HG02840 (cell line): Measurements from ENCODE around the gene GRIK3.

ENCODE experiments used
- ATAC-seq: cut with Tn5 transposase; IDR thresholded peaks from one replicate; pipeline ENCODE4 v1.9.1; 2021; ENCODE audit warnings: mild to moderate bottlenecking, moderate library complexity, moderate number of reproducible peaks; ENCODE audit not compliant: unreplicated experiment, low FRiP score

The GRIK3 gene

DNA sequence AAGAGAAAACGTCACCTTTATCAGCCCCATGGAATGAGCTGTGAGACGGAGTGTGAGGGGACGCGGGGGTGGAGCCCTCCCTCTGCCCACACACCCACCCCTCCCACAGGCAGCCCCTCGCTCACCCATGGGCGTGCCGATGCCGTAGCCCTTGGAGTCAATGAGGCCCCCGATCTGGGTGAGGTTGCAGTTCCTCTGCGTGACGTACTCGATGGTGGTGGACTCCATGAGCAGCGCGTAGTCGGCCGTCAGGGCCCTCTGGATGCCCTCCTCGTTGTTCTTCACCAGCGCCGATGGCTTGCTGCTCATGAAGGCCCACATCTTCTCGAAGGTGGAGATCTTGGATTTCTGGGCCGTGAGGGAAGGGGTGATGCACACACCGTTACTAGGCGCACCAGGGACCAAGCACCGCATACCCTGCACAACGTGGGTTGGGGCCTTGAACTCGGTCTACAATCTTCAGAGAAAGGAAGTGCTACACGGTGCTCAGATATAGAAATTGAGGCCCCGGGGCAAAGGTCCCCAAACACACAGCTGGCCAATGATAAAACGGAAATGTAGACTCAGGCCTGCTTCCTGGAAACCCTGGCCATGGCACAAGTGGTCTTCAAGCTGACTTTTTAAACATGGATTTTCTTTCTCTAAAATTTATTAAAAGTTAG is 228.2 kb downstream of the GRIK3 start:
- no peak for ATAC-seq

GRCh38 chr1:36804669-36805314 is 229.5 kb downstream of the GRIK3 start:
- no peak for ATAC-seq

DNA sequence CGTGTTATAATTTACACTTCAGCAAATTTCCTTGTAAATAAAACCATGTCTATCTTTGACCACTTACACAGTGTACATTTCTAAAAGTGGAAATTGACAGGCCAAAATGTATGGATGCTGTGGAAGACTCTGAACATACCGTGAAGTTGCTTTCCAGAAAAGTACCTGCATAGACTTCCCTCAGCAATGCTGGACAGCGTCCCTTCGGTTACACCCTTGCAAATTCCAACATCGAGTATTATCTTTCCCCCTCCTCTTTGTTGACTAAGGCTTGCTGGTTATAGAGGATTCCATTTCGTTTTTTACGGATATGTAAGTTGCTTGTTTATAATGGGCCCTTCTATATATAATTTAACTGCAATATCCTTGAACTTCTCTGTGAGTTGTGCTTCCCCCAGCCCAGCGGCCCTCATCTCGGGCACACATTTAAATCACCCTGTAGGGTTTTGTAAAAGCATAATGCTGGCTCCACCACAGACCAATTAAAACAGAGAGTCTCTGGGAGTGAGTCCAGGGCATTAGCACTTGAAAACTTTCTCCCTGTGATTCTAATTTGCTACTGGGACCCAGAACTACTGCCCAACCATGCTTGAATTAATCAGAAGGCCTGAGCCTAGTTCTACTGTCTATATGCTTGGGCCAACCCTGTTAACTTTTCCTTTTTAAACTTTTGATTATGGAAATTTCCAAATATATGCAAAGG is 230.3 kb downstream of the GRIK3 start:
- ATAC-seq = no peak

GRCh38 chr1:36802018-36802417 is 232.3 kb downstream of the GRIK3 start:
- no peak for ATAC-seq

- no peak for ATAC-seq
These were observed 236.6 kb downstream of the GRIK3 start for GRCh38 chr1:36797761-36798160.

- no peak for ATAC-seq
These were observed 237.6 kb downstream of the GRIK3 start for GRCh38 chr1:36796733-36797132.

DNA sequence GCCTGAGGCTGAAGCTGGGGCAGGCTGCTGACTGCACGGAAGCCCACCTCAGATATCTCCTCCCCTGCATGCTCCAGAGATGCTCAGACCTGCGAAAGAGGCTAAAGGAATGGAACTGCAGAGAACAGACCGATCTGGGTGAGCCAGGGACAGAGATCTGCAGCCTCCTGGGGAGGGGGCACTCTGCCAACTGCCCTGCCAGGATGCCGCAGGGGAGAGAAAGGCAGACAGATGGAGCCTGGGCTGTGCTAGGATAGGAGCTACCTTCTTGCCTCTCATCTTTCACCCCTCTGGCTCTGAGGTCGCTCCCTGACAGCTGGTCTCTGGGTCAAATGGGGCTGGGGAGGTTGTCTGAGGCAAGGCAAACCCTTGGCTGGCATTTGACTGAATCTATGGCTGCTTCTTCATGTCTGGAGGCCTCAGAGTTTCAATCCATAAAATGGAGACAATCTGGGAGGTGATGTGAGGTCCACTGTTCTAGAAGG is 238.2 kb downstream of the GRIK3 start:
- ATAC-seq = no peak

DNA sequence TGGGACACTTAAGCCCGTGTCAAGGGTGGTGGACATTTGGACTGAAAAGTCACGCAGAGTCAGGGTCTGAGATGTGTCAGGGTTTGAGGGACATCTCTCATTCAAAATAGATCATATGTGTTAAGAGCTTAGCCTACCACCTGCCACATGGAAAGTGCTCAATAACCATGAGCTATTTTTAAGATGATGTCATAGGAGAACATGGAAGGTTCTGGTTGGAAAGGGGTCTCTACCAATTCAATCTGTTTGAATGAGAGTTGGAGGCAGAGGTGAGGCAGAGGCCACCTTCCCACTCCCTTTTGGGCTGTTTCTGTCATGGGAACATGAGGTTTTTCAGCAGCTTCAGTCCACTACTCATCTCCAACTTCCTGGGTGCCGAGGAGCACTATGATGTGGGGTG is 239.9 kb downstream of the GRIK3 start:
- ATAC-seq = no peak

DNA sequence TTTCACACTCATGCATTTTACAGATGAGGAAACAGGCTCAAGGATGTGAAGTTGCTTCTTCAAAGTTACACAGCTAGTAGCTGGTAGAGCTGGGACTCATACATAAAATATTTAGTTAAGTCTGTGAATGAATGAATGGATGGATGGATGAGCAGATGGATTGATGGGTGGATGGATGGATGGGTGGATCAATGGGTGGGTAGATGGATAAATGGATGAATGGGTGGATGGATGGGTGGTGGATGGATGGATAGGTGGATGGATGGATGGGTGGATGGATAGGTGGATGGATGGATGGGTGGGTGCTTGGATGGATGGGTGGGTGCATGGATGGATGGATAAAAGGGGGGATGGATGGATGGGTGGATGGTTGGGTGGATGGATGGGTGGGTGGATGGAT is 240.9 kb downstream of the GRIK3 start:
- no peak for ATAC-seq

GRCh38 chr1:36792292-36792691 is 242.0 kb downstream of the GRIK3 start:
- no peak for ATAC-seq

GRCh38 chr1:36790191-36790590 is 244.1 kb downstream of the GRIK3 start:
- no peak for ATAC-seq

DNA sequence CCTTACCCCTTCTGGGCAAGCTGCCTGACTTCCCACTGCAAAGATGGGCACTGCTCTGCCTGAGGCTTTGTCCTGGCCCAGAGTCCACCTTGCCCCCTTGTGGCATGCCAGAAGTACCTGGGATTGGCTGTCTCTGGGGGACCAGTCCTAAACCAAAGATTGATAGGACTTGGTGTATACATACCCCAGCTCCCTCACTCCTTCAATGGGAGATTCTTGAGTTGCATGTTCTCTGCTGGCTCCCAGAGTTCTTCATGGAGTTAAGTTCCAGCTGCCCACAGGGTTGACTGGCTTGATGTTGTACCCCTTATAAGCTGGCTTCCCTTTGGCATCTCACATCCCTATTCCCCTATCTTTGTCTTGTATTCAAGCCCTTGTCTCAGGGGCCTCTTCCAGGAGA is 244.8 kb downstream of the GRIK3 start:
- ATAC-seq = no peak

DNA sequence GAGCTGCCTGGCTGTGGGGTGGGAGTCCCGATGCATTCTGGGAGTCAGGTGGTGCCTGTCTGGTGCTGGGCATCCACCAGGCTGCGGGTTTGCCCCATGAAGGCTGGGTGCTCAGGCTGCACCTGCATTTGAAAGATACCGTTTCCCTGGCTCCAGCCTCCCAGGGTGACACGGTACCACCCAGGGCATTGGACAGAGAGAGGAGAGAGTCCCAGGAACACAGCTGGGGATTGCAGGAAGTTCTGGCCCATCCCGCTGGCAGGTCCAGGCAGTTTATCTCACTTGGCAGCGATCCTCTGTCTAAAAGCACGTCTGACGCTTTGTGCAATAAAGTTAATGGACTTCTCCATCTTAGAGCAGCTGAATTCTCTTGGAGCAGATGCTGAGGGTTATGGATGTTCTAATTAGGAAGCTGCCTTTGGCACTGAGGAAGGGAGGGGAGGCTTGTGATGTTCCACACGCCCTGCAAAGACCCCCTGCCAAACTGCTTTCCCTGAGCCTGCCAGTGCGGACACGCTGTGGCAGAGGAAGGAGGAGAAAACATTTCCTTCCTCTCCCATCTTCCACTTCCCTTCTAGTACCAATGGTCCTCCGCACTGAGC is 246.9 kb downstream of the GRIK3 start:
- ATAC-seq = no peak

DNA sequence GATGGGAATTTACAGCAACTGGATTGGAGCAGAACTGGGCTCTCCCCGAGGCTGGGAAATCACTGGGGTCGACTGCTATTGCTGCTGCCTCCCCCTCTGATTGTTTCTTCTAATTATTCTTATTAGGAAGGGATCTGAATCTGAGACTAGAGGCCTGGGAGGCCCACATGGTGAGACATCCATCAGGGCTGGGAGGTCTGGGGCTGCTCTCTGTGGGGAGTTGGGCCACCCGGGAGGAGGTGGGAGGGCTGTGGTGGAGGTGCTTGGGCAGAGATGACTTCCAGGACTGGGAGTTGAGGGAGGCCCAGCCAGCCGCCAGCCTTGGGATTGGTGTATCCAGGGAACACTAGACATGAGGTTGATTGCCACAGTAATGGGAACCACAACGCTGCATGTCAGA is 247.9 kb downstream of the GRIK3 start:
- no peak for ATAC-seq

GRCh38 chr1:36784147-36784859 is 250.0 kb downstream of the GRIK3 start:
- ATAC-seq = no peak

DNA sequence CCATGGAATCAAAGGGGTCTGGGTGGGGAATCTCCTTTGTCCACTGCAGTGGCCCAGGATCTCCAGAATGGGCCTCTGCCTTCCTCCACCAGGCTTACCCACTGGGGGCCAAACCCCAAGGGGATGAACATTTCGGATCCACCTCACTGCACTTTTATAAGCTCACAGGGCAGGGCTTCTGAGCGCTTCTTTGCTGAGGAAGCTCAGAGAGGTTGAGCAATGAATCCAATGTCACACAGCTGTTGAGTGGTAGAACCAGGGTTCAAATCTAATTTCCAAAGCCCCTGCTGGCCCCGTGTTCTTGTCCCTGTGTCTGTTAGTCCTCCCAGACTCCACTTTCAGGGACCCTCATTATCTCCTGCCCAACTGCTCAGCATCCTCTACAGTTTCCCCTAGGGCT is 250.8 kb downstream of the GRIK3 start:
- ATAC-seq = no peak

GRCh38 chr1:36782785-36783184 is 251.5 kb downstream of the GRIK3 start:
- ATAC-seq = no peak

DNA sequence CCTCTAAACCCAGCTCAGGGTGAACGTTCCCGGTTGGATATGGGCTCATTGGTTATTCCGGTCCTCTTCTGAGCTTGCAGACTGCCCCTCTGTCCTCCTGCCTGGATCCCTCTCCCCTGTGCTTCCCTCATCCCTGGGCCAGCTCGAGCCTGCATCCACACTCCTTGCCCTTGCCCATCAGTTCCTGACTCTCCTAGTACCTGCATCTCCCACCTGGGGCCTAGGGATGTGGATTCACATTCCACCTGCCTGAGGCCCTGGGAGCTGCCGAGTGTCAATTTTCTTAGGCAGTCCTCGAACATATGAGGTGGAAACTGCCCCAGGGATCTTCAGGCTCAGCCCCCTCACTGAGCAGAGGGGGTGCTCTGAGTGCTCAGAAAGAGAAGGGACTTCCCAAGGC is 252.2 kb downstream of the GRIK3 start:
- no peak for ATAC-seq

DNA sequence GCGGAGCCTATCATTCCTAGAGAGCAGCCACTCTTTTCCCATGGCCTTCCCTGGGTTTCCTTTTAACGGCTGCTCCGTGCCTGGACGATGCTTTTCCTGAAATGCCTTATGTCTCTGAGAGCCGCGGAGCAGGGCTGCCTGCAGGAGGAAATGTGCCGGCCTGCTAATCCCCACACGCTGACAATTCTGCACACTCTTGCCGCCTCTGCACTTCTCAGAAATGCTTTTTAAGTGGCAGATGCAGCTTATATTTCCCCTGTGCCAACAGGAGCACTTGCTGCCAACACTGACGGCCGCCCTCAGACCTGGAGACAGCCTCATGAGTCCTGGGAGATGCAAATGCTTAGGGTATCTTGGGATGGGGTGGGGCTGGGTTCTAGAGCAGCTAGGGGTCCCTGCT is 253.2 kb downstream of the GRIK3 start:
- no peak for ATAC-seq

DNA sequence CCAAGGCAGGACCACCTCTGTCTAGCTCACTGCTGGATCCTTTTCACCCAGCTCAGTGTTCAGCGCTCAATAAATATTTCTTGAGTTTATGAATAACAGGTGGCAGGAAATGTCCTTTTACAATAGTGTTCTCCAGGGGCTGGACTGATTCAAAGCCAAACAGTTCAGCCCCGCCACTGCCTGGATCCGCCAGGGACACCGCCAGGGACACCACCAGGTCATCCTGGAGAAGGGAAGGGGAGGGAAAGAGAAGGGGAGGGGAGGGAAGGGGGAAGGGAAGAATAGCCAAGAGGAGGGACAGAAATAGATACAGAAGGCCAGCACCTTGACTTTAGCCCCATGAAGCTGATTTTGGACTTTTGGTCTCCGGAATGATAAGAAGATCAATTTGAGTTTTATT is 255.6 kb downstream of the GRIK3 start:
- no peak for ATAC-seq
